Urinary bladder (tissue), 4 donors: ENCODE results near the gene PDLIM5. TPM values are rescaled to one million over a fixed set of nuclear protein-coding genes. Genes with fewer than 3 reads are reported as not detected.
"Not testable (repeated sequence)": the region's sequence is repeated elsewhere in the genome, so short reads cannot be mapped to it uniquely, and the experiment has no call there.

Experiments used
- DNase-seq: peaks from one replicate; pipeline ENCODE4 v3.0.0-alpha.2; 2015; ENCODE audit errors: extremely low spot score
- H3K27ac ChIP-seq: one replicate; pipeline ENCODE4 v1.5.1; 2013; ENCODE audit warnings: low read depth, mild to moderate bottlenecking, moderate library complexity
- H3K36me3 ChIP-seq: one replicate; pipeline ENCODE4 v1.6.1; 2013; ENCODE audit warnings: mild to moderate bottlenecking, moderate library complexity; ENCODE audit not compliant: insufficient read depth
- H3K4me1 ChIP-seq: one replicate; pipeline ENCODE4 v1.6.1; 2013; ENCODE audit warnings: mild to moderate bottlenecking, moderate library complexity; ENCODE audit not compliant: insufficient read depth
- H3K4me3 ChIP-seq: one replicate; pipeline ENCODE4 v1.5.1; 2013; ENCODE audit warnings: low read depth, low read length
- WGBS: extraction: QIAGEN DNeasy Blood & Tissue Kit; methylation state at CpG from one replicate; pipeline ENCODE4 v1.1.7; 2013; 5-methylcytosine and 5-hydroxymethylcytosine counted together
- polyA plus RNA-seq: library from polyadenylated mRNA; stranded (reverse); fragments of 200-250 nt; gene quantifications from one replicate; pipeline ENCODE4 v1.2.3, GENCODE V29; 2013
- total RNA-seq: library from RNA; depleted of rRNA; stranded (reverse); fragments of >200 nt; gene quantifications from one replicate; pipeline ENCODE4 v1.2.3, GENCODE V29; 2014
- donor health status: healthy with polysubstance abuse.
- donor health status: healthy.

The PDLIM5 gene, protein sequence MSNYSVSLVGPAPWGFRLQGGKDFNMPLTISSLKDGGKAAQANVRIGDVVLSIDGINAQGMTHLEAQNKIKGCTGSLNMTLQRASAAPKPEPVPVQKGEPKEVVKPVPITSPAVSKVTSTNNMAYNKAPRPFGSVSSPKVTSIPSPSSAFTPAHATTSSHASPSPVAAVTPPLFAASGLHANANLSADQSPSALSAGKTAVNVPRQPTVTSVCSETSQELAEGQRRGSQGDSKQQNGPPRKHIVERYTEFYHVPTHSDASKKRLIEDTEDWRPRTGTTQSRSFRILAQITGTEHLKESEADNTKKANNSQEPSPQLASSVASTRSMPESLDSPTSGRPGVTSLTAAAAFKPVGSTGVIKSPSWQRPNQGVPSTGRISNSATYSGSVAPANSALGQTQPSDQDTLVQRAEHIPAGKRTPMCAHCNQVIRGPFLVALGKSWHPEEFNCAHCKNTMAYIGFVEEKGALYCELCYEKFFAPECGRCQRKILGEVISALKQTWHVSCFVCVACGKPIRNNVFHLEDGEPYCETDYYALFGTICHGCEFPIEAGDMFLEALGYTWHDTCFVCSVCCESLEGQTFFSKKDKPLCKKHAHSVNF
- 243 TPM for total RNA-seq
- polyA plus RNA-seq: 60.8 TPM

DNA sequence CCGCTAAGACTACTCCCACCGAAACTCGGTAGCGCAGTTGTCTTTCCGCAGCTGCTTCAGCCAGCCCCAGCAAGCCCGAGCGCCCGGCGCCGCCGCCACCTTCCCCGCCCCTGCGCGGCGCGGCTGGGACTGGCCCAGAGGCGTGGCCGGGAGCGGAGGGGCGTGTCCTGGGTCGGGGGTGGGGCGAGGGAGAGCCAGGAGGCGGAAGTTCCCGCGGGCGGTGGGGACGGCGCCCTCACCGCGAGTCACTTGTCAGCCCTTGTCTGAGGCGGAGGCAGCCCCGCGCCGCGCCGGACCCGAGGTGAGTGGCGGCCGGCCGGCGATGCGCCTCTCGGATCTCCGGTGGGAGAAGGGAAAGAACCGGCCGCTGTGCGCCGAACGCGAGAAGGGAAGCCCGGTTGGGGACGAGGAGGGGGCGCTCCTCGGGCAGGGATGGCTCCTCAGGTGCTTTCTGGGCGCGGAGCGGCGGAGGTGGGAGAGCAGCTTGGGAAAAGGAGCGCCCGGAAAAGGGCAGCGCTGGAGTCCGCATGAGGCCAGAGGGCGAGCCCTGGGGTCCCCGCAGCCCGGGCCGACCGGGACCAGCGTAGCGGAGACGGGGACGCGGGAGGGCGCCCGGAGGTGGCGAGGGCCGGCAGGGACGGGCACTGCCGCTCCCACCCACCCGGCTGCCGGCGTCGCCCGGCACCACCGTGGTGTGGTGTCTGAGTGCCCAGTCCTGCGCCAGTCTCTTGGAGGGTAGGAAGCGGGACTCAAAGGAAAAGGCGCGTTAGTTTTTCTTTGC lies at the start of gene PDLIM5:
TSS of gene PDLIM5 (plus strand) at position 248 of the 781 bp plus-strand sequence. CDS start 3,347 bp downstream, outside the sequence.
- DNase-seq: peak; percentile 71
- no peaks in the 10 kb centered on the region for H3K36me3 ChIP-seq
- peak within 1 kb of the TSS; percentile 100 for H3K27ac ChIP-seq
- whole genome bisulfite sequencing: under 1% methylated on average over 88 of the region's 88 CpGs
- peak within 1 kb of the TSS; percentile 99 for H3K4me3 ChIP-seq
- H3K4me1 ChIP-seq: no peaks in the 10 kb centered on the region

DNA sequence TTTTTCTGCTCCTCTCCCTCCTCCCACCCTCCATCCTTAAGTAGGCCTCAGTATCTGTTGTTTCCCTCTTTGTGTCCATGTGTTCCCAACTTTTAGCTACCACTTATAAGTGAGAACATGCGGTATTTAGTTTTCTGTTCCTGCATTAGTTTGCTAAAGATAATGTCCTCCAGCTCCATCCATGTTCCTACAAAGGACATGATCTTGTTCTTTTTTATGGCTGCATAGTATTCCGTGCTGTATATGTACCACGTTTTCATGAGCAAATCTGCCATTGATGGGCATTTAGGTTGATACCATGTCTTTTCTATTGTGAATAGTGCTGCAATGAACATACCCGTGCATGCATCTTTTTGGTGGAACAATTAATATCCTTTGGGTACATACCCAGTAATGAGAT lies 49.3 kb upstream of the PDLIM5 start:
- not testable (repeated sequence) for H3K4me1 ChIP-seq, H3K4me3 ChIP-seq, H3K27ac ChIP-seq, H3K36me3 ChIP-seq, DNase-seq
- 96% methylated on average over 4 of the region's 4 CpGs for whole genome bisulfite sequencing

DNA sequence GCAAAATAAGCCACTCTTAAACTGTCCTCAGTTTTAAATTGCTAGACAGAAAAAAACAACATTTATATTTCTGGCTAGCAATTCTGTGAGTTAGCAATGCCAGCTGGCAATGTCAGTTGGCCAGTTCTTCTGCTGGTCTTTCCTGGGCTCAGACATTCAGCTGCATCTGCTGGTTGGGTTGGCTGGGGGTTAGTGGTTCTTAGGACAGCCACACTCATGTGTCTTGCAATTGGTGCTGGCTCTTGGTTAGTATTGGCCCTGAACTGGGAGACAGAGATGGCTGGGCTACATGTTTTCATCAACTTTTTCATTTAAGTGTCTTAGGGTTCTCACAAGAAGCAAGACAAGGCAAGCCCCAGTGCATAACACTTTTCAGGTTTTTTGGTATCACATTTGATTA lies 48.0 kb upstream of the PDLIM5 start:
- H3K4me3 ChIP-seq: no peak overlapping the region
- DNase-seq: no peak
- H3K27ac ChIP-seq: no peak overlapping the region
- H3K4me1 ChIP-seq: no peaks in the 10 kb centered on the region
- no peaks in the 10 kb centered on the region for H3K36me3 ChIP-seq

DNA sequence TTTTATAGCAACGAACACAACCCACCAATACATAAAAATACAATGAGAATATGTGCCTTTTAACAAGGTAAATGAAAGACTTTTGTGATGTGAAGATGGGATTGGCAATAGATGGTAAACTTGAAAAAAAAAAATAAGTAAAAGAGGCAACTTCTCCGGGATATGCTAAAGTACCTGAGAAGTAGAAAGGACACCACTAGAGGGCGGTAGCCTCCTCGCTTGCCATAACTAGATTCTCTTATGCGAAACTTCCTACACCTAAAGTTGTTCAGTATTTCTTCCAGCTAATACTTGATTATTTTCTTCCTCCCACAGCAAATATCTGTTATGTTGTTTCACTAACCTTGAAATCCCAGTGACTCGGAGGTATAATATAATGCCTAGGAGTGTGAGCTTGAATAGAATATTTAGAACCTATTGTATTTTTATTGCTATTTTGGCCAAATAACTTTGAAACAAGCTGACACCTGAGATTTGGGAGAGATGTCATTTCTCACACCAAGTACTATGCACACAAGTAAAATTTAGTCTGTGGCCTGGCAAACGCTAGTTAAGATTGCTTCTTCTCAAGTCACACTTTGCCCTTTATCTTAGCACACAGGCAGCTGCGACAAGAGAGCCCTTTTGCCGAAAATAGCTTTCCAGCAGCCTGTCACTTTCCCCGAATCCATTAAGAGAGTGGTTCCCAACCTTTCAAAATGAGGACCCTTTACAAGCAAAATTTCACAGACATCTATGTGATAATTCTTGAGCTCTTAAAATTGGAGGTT lies 44.9 kb upstream of the PDLIM5 start:
- no peaks in the 10 kb centered on the region for H3K36me3 ChIP-seq
- H3K27ac ChIP-seq: no peak overlapping the region
- WGBS: 23% methylated on average over 10 of the region's 10 CpGs
- H3K4me3 ChIP-seq: no peak overlapping the region
- no peak for DNase-seq
- no peaks in the 10 kb centered on the region for H3K4me1 ChIP-seq

DNA sequence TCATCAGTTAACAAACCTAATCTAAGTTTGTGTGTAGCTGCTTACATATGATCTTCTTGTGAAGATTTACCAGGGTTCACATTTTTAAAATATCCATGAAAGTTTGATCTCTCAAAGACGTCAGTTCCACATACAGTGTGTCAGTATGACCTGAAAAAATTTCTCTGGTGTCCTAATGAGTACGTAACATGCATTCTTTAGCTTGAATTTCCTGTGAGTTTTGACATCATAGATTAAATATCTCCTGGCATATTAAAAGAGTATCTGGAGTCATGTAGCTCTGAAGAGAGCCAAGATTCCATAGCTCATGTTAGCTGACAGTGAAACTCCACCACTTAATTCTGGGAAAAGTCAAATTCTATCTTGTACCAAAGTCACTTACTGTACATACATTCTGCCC lies 43.9 kb upstream of the PDLIM5 start:
- WGBS: 64% methylated on average over 2 of the region's 2 CpGs
- no peak for DNase-seq
- no peaks in the 10 kb centered on the region for H3K36me3 ChIP-seq
- H3K4me1 ChIP-seq: no peaks in the 10 kb centered on the region
- H3K4me3 ChIP-seq: no peak overlapping the region
- H3K27ac ChIP-seq: no peak overlapping the region

DNA sequence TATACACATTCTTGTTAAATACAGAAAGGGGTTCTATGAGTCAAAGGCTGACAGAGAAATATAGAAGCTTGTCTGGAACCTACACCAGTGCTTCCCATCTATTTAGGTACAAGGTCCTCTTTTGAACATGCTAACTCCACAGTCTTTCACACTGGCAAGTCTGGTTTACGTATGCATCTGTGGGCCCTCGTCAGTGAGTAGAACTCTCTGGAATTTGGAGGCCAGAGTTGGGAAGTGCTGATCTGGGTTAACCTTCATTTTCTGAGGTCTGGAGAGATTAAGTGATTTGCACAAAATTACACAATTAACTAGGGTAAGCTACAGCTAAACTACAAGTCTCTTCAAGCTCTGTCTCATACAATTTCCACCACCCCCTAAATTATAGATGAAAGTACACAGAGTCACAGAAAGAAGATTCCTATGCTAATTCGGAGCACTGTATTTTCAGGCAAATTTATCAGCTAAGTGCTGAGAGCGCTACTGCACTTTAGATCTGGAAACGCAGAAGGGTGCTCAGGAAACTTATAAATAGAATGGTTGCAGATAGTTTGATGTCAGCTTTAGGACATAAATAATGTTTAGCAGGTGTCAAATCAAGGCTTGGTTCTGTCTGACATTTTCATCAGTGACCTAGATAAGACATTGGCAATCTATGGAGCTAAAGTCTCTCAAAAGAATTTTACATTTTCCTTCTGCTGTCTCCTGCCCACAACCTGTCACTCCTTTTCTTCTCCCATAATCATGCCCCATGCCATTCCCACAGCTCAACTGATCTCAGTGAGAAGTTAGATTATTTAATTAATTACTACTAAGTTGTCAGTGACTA lies 43.0 kb upstream of the PDLIM5 start:
- no peaks in the 10 kb centered on the region for H3K36me3 ChIP-seq
- no peaks in the 10 kb centered on the region for H3K4me1 ChIP-seq
- WGBS: 64% methylated on average over 5 of the region's 5 CpGs
- H3K27ac ChIP-seq: no peak overlapping the region
- DNase-seq: no peak
- no peak overlapping the region for H3K4me3 ChIP-seq

DNA sequence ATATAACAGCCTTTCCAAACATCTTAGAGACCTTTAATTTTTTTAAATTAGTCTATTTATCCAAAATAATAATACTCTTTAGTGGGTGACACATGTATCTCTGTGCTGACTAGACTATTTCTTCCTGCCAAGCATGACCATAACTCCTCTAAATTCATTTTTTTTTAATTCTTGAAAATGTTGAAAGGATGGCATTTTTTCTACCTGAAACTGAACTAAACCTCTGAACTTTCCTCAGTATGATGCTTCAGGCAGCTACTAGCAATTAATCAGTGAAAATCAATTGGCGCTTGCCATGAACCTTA lies 42.4 kb upstream of the PDLIM5 start:
- H3K27ac ChIP-seq: no peak overlapping the region
- no peak for DNase-seq
- no peak overlapping the region for H3K4me3 ChIP-seq
- 97% methylated on average over 1 of the region's 1 CpG for WGBS
- no peaks in the 10 kb centered on the region for H3K4me1 ChIP-seq
- H3K36me3 ChIP-seq: no peaks in the 10 kb centered on the region

DNA sequence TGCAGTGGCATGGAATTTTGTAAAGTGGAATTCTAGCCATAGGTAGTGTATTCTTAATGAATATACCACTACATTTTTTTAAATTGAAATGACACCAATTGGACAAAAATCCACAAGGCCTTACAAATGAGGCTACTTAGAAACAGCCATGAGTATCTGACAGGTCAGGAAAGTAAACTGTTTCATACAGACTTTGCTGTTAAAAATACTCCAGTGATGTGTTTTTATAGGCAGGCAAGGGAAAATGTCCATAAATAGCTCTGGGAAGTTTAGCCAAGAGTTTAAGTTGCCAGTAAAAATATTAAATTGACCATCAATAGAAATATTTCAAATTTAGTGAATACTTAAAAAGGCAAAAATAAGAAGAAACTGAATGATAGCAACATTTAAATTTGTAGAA lies 41.8 kb upstream of the PDLIM5 start:
- Histone ChIP-seq H3K36me3 (no peaks in the 10 kb centered on the region), H3K4me3 (no peak overlapping the region), H3K27ac (no peak overlapping the region), H3K4me1 (no peaks in the 10 kb centered on the region)
- DNase-seq: no peak

DNA sequence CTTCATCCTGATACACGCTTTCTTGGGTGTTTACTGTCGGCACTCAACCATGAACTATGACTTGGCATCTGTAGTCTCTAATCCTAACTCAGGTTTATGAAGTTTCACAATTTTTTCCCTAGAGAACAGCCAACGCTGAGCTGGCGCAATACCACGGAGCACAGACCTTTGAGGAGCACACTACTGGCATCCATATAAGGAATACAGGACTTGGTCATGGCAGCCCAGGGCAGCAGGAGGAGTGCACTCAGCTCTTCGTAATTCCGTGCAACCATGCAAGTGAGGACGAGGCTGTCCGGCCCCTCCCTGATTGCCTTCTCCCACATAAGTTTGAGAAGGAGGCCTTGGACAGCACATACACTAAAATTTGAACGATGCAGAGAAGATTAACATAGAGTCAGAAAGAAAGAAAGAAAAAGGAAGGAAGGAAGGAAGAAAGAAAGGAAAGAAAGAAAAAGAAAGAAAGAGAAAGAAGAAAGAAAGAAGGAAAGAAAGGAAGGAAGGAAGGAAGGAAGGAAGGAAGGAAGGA lies 41.0 kb upstream of the PDLIM5 start:
- no peak overlapping the region for H3K27ac ChIP-seq
- 68% methylated on average over 10 of the region's 10 CpGs for WGBS
- no peak for DNase-seq
- no peaks in the 10 kb centered on the region for H3K4me1 ChIP-seq
- no peak overlapping the region for H3K4me3 ChIP-seq
- H3K36me3 ChIP-seq: no peaks in the 10 kb centered on the region

DNA sequence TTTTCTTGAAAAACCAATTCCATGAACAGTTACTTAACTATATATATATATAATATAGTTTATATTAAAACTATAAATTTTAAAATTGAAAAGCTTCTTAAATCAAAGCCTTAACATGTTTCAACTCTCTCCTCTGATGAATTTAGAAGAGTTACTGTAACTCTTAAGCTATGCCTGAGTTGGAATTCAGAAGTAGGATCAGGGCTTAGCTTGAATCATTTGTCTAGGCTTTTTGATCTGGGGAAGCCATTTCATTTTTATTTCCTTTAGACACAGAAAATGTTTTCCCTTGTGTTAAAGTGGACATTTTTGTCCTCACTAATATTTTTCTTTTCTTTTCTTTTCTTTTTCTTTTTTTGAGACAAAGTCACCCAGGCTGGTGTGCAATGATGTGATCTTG lies 40.4 kb upstream of the PDLIM5 start:
- Histone ChIP-seq H3K36me3 (no peaks in the 10 kb centered on the region), H3K4me1 (no peaks in the 10 kb centered on the region), H3K27ac (no peak overlapping the region), H3K4me3 (no peak overlapping the region)
- DNase-seq: no peak

DNA sequence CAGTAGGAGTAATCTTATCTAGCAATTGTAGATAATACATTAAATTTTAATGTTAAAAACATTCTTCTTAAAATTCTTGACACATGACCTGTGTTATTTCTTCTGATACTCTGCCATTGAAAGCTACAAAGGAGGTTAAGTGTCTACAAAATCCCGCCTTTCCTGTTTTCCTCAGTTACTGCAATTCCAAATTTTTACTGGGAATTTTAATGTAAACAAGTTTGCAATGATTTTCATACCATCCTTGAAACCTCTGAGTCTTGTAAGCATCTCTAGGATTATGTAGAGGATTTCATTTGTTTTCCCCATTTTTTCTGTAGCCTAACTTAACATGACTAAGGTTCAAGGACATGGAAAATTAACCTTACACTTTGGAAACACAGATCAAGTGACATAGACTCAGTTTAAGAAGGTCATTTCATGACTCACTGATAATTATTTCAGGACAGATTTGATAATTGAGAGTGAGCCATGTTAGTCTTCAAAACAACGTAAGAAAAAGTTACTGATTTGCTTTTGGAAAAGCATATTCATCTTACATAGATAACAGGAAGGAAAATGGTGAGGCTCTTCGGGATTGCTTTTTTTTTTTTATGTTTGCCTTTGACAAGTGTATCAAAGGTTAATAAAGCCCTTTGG lies 39.6 kb upstream of the PDLIM5 start:
- no peak overlapping the region for H3K4me3 ChIP-seq
- WGBS: 36% methylated on average over 3 of the region's 3 CpGs
- no peak overlapping the region for H3K27ac ChIP-seq
- H3K36me3 ChIP-seq: no peaks in the 10 kb centered on the region
- H3K4me1 ChIP-seq: no peaks in the 10 kb centered on the region
- no peak for DNase-seq

DNA sequence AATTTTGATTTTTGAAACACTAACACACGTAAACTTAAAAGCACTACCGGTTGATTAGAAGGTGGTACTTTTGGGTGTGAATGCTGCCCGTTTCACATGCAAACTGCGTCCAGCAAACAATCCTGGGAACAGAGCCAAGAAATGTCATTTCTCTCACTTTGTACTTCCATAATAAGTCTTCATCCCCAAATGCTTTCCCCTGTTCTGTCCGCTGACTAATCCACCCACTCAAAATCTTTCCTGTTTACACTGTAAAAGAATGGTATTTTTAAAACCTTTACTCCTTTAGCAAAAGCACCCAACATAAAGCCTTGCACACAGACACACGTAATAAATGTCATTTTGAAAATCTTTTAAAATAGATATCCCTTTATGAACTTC lies 39.1 kb upstream of the PDLIM5 start:
- H3K27ac ChIP-seq: no peak overlapping the region
- DNase-seq: no peak
- WGBS: 9% methylated on average over 6 of the region's 6 CpGs
- no peaks in the 10 kb centered on the region for H3K4me1 ChIP-seq
- H3K36me3 ChIP-seq: no peaks in the 10 kb centered on the region
- no peak overlapping the region for H3K4me3 ChIP-seq
